NCI-H82 (cell line): ENCODE results near the gene C3orf85.
"Not testable (repeated sequence)": the region's sequence is repeated elsewhere in the genome, so short reads cannot be mapped to it uniquely, and the experiment has no call there.

Source experiments
- DNase-seq: peaks from one replicate; lab custom pipeline; 2025; lab: John Stamatoyannopoulos, UW

C3orf85 gene, protein sequence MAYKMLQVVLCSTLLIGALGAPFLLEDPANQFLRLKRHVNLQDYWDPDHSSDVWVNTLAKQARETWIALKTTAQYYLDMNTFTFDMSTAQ

DNA sequence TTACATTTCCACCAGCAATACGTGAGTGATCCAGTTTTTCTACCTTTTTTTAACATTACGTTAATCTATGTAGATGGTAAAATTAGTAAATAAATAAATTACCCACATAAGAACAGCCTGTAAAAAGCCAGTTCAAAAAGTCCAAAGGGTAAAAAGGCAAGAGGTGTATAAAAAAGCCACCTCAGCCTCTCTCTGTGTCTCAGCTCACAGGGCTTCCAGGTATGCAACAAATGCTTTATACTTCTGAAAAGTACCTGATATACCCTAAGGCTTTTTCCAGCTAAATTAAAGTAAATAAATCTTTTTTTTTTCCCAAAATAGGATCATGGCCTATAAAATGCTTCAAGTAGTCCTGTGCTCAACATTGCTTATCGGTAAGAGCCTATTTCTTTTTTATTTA, at the start of gene C3orf85:
Gene C3orf85 (plus strand): TSS at position 197 of the 400 bp plus-strand sequence. CDS start 129 bp downstream, at position 326.
- DNase-seq: no peak

DNA sequence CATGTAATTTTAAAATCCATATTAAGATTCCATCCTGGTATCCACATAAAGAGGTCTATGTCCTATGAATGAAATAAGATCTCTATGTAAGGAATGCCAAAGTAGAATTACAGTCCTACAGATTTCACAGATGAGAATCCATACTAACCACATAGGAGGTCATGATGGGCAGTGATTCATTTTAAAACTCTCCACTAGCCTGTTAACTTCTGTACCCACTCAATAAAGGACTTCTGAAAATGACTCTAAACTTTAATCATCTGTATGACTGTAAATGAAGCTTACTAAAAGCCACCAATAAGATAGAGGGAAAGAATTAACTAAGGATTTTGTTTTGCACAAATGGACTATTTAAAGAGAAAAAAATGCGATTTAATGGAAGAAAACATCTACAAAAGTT, 47.3 kb upstream of the C3orf85 start:
- DNase-seq: no peak

DNA sequence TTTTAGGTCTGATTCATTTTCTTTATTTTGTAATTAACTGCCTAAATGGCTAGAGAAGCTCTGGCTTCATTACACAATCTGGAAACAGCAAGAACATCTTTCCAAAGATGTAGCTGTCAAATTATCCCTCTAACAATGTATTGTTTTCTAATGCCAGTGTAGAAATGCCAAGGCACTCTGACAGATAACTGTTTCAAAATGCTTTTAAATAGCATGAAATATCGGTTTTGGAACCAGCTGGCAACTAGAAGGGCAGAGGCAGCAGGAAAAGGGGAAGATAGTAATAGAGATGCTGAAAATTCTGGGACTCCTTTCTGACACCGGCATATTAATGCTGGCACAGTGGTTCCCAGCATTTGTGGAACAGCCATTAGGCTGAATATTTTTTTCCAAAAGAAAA, 44.7 kb upstream of the C3orf85 start:
- DNase-seq: no peak

DNA sequence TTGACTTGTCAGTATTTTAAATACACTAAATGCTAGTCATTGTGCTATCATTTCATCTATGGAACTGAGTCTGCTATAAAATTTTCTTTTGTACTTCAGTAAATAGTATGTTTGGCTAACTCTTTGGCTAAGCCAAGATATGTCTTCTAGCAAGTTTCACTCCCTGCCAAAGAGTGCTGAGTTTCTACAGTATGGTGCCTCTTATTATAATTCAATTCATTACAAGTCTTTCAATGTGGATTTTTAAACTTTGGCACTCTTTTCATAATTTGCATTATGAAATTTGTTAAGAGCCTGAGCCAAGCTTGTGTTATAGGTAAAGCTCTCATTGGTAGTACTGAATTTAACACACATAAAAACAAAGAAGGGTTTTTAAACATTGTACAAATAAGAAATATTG, 43.0 kb upstream of the C3orf85 start:
- DNase-seq: no peak

DNA sequence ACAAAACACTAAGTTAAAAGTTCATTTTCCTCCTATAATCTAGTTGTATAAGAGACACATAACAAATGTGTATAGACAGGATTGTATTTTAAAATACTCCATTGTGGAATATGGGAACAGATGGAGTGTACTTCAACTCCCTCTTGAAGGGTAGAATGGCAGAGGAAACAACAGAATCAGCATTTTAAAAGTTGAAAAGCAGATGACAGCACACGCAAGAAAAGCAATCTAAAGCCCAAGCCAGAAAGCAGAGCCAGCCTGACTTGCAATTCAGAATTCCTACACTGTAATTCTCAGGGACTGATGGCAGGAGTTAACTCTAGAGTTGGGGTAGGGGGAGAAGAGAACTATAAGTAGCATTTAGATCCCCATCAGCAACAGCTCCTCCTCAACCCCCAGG, 41.4 kb upstream of the C3orf85 start:
- no peak for DNase-seq

DNA sequence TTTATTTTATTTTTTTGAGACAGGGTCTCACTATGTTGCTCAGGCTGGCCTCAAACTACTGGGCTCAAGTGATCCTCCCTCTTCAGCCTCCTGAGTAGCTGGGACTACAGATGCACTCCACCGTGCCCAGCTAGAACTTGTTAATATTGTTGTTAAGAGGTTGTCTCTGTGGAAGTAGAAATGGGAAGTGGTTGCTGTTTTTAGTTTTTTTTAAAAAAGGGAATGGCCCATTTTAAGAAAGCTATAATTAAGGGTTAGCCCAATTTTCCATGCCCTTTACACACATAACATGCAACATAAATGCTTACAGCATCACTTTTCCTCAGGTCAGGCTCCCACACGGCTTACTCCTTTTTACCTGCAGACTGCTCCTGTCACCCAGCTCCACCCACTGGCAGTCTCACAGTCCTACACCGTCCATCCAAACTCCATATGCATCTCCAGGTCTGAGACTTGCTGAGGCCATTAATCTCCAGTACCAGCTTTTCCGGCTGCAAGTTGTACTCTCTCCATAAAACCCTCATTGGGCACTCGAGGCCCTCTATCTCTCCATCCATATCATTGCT, 38.4 kb upstream of the C3orf85 start:
- DNase-seq: peak; percentile 74

DNA sequence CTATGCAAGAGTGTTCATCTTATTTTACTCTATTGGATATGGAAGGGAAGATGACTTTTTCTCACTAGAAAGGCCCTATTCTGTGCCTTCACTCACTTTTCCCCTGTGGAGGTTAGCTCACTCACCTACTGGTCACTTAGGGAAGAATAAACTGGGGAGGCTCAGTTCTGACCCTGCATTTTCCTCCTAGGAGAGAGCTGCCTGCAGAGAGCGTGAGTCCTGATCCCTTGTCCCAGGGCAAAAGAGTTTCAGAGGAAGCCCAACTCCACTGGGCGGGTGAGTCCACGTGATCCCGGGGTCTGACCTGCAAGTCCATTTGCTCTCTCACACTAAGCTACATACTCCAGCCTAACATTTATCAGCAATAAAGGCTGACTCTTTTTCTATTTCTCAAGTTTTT, 26.9 kb upstream of the C3orf85 start:
- no peak for DNase-seq

DNA sequence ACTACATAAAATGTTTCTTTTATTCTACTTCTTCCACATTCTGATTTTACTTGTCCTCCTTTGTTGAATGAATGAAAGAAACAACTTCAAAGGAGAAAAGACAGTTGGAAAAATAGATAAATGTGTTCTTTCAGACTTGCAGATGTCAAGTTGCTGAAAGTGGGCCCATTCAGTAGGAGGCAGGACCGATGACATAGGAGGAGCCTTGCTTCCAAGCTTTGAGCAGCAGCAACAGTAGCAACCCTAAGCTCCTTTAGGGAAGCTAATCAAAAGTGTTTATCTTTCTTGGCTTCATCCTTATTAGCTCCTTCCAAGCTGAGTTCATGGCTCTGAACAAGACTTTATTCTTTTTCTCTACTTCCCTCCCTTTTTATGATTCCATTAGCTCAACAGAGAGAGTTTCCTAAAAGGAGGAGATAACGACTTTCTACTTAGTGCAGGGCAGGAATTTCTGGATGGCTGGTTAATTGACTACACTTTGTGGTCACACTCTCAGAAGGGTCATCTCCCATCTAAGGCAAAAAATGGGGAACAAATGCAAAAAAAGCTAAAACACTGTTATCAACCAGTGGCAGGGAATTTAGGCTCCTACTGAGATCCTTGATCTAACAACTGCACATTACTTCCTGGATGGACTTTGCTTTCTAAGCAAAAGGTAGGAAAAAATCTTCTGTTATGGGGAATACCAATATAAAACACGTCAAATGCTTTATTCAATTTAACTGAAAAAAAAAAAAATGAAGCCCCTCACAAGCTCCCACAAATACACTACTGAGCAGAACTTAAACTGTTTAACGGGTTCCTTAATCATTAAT, 23.4 kb upstream of the C3orf85 start:
- DNase-seq: peak; percentile 39

DNA sequence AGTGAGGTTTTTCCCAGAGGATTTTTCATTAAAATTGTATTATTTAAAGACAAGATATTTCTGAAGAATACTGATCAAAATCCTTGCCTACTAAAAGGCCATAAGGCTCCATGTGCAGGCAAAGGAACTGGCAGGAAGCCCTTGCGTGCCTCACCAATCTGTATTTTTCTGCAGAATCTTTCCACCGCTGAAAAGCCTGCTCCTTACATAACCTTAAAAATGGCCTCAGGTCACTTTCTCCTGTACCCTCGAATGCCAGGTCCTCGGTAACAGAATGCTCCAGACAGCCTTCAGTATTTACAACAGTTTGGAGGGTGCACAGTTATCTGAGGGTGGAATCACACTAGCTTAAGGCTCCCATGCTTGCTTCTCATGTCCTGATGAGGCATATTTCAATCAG, 21.8 kb upstream of the C3orf85 start:
- no peak for DNase-seq

DNA sequence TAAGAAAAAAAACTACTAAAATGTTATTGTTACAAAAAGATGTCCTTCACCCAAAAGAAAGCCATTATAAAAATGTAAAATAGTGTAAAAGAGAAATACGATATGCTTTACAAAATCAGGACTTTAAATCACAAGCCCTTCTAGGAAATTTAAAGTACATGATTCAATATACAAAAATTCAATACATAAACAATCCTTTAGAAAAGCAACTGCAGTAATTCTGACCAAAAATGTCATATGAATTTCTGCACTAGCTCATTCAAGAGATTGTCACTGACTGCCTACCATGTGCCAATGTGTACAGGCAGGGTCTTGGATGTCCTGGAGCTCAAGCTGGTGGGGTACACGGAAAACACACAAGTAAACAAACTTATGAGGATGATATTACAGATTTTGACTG, 21.1 kb upstream of the C3orf85 start:
- no peak for DNase-seq

DNA sequence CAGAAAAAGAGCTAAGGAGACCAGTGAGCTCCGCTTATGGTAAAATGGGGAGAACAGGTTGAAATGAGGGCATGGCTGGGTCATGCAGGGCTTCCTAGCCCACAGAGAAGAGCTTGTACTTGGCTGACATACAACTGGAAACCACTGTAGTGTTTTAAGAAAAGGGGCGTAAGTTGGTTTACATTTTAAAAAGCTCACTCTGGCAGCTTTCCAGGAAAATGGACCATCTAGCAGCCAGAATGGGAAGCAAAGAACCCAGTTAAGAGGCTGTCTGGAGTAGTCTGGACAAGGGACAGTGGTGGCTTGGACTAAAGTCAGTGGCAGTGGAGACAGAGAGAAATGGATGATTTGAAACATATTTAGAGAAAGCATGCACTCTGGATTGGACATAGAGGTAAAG, 20.5 kb upstream of the C3orf85 start:
- DNase-seq: no peak

DNA sequence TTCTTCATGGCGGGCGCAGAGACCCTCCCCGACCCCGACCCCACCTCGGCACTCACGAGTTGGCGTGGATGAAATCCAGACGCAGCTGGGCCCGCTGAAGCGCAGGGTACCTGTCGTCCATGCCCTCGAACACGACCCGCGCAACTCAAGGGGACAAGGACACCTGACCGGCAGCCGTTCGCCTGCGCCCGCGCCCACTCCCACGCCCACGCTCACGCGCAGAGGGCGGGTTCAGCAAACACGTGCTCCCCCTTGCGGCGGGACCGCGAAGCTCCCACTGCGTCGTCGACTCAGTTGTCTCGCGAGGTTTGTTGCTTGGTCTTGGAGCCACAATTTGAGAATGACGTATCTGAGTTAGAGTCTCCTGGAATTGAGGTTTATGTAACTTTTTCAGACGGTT, 18.6 kb upstream of the C3orf85 start, which contains the start of gene MORC1:
Gene MORC1 (minus strand): TSS at position 196 of the 400 bp plus-strand sequence. CDS start 75 bp downstream, at position 121.
- no peak for DNase-seq

DNA sequence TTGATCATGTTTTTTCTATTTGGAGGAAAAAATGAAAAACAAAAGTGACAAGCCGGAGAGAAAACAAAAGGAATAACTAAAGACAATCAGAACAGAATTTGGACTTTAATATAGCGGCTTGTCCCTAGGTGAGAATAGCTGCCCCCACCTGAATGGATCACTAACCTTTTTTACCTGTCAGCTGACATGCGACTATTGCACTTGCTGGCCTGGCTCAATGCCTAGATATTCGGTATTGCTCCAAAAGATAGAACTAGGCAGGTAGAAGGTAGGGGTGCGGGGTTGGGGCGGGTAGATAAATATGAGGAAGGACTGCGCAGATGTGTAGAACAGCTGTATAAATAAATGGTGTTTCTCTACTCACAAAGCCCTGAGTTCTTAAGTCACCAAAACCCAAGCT, 17.9 kb upstream of the C3orf85 start:
- no peak for DNase-seq

DNA sequence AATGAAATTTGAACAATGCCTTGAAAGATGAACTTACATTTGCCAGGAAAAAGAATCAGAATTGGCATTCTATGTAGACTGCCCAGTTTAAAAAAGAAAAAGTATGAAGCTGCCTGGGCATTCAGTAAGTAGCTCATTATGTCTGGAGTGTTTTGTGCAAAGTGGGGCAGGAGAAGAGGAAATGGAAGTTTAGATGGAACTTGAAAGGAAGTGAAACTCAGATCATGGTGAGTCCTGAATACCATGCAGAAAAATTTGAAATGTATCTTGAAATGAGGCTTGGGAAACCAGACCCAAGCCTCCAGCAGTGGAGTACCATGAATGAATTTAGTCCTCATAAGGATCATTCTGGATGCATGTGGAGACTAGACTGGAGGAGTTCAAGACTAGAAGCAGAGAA, 13.8 kb upstream of the C3orf85 start:
- no peak for DNase-seq

DNA sequence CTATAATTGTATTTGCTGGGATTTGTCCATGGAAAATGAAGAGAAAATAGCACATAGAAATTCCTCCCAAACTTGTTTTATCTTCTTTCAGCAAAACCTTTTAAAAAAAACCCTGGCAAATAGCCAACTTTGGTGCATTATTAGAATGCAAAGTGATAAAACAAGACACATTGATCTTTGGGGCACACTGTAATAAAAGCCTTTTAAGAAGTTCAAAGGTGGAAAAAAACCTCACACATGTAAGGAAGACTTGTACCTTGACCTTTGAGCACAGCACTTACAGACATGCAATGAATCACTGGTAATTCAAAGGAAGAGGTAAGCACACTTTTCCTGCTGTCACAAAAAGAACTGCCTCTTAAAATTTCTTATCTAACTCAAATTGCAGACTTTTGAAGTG, 10.6 kb upstream of the C3orf85 start:
- no peak for DNase-seq

DNA sequence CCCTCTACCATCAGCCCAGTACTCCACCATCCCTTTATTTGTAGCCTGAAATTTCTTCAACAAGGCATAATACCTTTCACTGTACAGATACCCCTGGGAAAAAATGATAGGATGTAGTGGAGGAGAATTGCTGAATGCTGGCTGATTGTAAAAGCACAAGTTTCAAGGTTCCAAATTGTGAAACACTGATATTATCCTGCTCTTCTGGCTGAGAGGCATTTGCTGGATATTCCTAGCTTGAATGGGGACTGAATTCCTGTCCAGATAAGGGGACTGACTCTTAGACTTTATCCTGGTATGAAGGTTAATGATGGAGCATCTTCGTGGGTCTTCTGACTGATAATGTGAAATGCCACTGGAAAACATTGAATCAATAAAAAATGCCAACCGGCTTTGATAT, 9.0 kb upstream of the C3orf85 start:
- no peak for DNase-seq

DNA sequence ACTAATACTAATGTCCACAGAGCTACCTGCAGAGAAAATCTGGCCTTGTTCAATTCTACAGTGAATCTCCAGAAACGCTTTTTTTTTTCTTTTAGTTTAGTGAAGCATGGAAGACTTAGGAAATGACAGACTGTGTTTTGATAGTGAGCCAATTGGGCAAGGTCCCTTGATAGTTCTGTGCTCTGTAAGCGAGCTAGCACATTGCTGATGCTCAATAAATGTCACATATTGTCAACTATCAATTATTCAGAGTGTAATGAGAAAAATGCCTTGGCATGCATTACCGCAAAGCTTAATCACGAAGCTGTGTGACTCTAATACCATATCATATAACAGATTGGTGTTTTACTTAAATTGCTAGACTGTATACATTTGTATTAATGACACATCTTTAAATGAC, 5.2 kb upstream of the C3orf85 start:
- DNase-seq: peak; percentile 44

DNA sequence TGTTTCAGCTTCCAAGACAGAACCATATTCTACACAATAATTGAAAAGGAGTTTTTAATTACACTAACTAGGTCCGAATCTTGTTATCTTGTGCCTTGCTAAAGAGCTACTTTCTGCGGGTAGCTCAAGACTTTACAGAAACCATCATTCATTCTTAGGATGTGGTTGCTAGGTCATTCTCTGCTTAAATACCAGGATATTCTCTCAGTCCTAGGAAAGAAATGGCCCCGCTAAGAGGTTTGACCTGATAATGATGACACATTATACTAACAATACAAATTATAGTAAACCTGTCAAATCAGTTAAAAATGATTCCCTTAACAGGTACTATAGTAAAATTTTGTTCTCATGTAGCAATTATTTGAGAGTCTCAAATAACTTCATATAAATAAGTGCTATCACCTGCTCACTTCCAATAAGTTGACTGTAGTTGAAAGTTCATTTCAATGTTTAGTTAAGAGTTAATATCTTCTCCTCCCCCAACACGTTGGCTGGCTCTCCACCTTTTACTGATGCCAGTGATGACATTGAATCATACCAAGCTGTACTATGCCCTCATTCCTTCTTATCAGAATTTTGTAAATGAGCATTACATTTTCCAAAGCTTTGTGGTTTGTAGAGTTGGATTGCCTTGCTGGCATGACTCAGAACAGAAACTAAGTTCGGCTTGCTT, 3.6 kb upstream of the C3orf85 start:
- no peak for DNase-seq

DNA sequence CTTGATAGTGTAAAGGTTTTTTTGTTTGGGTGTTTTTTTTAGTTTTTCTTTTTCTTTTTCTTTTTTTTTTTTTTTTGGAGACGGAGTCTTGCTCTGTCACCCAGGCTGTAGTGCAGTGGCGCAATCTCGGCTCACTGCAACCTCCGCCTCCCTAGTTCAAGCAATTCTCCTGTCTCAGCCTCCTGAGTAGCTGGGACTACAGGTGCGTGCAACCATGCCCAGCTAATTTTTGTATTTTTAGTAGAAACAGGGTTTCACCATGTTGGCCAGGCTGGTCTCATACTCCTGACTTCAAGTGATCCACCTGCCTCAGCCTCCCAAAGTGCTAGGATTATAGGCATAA, 3.1 kb upstream of the C3orf85 start:
- DNase-seq: not testable (repeated sequence)

DNA sequence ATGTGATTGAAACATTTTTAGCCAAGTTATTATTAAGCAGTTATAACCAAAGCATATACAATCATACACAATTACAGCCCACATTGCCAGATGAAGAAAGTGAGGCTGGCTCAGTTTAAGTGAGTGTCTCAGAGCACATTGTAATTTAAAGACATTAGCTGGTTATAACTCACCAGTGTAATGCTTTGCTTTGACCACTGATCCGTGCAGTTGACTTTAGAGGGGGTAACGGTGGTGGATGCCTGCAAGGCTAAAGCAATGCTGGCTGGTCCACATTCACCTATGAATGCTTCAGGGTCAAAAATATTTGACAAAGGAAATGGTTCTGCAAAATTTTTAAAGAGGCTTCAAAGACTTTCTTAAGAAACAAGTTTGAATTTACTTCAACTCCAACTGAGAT, 1.2 kb downstream of the C3orf85 start:
- peak; percentile 61 for DNase-seq

DNA sequence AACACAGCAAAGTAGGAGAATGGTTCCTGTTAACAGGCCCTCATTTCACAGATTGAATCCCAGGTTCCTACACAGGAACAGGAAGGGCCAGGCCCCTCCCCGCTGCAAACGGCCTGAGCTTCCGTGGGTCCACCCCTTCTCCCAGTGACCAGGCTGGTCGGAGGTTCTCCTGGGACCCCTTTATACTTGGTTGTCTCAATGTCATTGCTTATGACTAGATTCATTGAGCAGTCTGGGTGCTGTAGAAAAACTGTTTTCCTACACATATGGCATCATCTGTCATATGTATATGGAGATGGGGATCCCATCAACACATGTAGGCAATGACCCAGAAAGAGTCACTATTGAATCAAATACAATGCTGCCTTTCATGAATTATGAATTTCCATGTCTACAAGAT, 3.8 kb downstream of the C3orf85 start:
- DNase-seq: no peak

DNA sequence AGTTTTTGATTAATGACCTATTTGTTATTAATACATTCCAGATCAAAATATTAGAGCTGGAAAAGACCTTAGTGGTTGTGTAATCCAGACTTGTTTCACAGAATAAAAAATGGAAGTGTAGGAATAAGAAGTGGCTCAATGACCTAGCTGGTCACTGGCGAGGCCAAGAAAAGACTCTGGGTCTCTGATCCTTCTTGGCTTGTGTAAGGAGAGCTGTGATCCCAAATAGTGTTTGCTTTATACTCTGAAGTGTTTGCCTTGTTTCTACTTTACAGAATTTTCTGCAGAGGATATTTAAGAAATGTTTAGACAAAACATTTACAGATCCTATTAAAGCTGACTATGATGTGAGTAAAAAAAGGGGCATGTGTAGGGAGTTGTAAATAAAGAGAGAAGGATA, 7.1 kb downstream of the C3orf85 start:
- no peak for DNase-seq

DNA sequence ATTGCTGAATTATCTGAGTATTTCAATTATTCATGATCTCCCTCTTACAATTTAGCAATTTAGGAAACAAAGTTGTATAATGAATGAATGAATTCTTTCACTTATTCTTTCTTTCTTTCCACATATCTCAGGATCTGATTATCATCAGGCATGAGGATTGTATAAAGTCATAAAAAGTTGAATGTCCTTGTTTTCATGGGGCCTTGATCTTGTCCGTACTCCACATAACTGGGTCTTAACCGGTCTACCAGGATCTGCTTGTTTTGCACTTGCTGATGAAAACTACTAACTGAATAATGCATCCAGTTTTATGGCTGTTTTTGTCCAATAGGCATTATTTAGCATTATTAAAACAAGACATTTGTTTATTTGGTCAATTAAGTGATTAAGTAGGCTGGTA, 12.6 kb downstream of the C3orf85 start:
- no peak for DNase-seq
